Caco-2 (cell line): ENCODE results near the gene GPX4. TPM values are rescaled to one million over a fixed set of nuclear protein-coding genes. Genes with fewer than 3 reads are reported as not detected.

Experiments
- BruUV-seq: library from RNA; stranded (reverse); fragments of 400-500 nt; replicated peaks from 2 replicates; lab custom pipeline; 2021; lab: Mats Ljungman, UMichigan
- CTCF ChIA-PET: fragments of 300-600 bp; sonication (Branson Sonifier 250); formaldehyde crosslinking; loops from one replicate; lab custom pipeline; 2022; ENCODE audit warnings: antibody characterized with exemption; lab: Charles Lee
- POLR2A ChIA-PET: fragments of 300-600 bp; sonication (Branson Sonifier 250); formaldehyde crosslinking; loops from one replicate; lab custom pipeline; 2022; ENCODE audit warnings: antibody characterized with exemption; lab: Charles Lee
- DNase-seq, 2 experiments: peaks; one replicate each; pipeline versions ENCODE4 v3.0.0 to v3.0.0-alpha.2; 2020 to 2022
- H3K27me3 ChIP-seq: replicated peaks from 2 replicates; pipeline ENCODE4 v1.6.0; 2011; ENCODE audit warnings: low read length; ENCODE audit not compliant: control insufficient read depth, insufficient read depth
- H3K36me3 ChIP-seq: 2 replicates; pipeline ENCODE4 v1.5.1; 2011; ENCODE audit warnings: low read length; ENCODE audit not compliant: control insufficient read depth, insufficient read depth
- H3K4me1 ChIP-seq: fragments of 250-450 bp; sonication (Bioruptor Pico); 2 replicates; pipeline ENCODE4 v1.5.1; 2020; ENCODE audit warnings: mild to moderate bottlenecking
- H3K4me3 ChIP-seq: 2 replicates; pipeline ENCODE4 v1.5.1; 2011; ENCODE audit warnings: low read depth, mild to moderate bottlenecking, control low read depth, low read length
- H3K9me3 ChIP-seq: fragments of 250-450 bp; sonication (Bioruptor Pico); 2 replicates; pipeline ENCODE4 v1.5.1; 2020; ENCODE audit warnings: mild to moderate bottlenecking, moderate library complexity
- H3K27ac Mint-ChIP-seq: one replicate; pipeline ENCODE4 v1.8.0; 2022; ENCODE audit warnings: mixed read lengths; ENCODE audit not compliant: unreplicated experiment
- H3K27me3 Mint-ChIP-seq: one replicate; pipeline ENCODE4 v1.8.0; 2022; ENCODE audit warnings: mixed read lengths; ENCODE audit not compliant: insufficient read depth, unreplicated experiment
- H3K36me3 Mint-ChIP-seq: one replicate; pipeline ENCODE4 v1.8.0; 2022; ENCODE audit warnings: mild to moderate bottlenecking, mixed read lengths; ENCODE audit not compliant: insufficient read depth, unreplicated experiment
- H3K4me1 Mint-ChIP-seq: one replicate; pipeline ENCODE4 v1.8.0; 2022; ENCODE audit warnings: low read depth, mixed read lengths; ENCODE audit not compliant: unreplicated experiment
- H3K4me3 Mint-ChIP-seq: one replicate; pipeline ENCODE4 v1.8.0; 2022; ENCODE audit warnings: mild to moderate bottlenecking, moderate library complexity, mixed read lengths; ENCODE audit not compliant: unreplicated experiment
- H3K9me3 Mint-ChIP-seq: one replicate; pipeline ENCODE4 v1.8.0; 2022; ENCODE audit warnings: mixed read lengths; ENCODE audit not compliant: unreplicated experiment
- intact Hi-C: fragments of 100-400 bp; cut with micrococcal nuclease; formaldehyde crosslinking; loops from one replicate; pipeline ENCODE4 v1.10.0; 2022; ENCODE audit not compliant: unreplicated experiment
- total RNA-seq: library from RNA; stranded (reverse); gene quantifications from 2 replicates; pipeline ENCODE4 v1.2.3, GENCODE V29; 2022
- TF ChIP-seq, protein P1 (sequence below), 2 experiments: fragments of 200-600 bp in 1 of 2; IDR thresholded peaks; 1 replicate in 1 of 2; 2 replicates in 1 of 2; pipeline versions ENCODE4 v1.5.1 to v1.8.0; 2011 to 2022; ENCODE audit warnings: antibody characterized with exemption in 1 of 2, control low read depth in 1 of 2, inconsistent platforms in 1 of 2, low read depth in 1 of 2, low read length in 1 of 2, mild to moderate bottlenecking in 1 of 2, moderate library complexity in 1 of 2; ENCODE audit not compliant: insufficient read depth in 1 of 2, severe bottlenecking in 1 of 2, unreplicated experiment in 1 of 2

GPX4 gene
- total RNA-seq, 1 experiment from 2014 or later, result 500 TPM

DNA sequence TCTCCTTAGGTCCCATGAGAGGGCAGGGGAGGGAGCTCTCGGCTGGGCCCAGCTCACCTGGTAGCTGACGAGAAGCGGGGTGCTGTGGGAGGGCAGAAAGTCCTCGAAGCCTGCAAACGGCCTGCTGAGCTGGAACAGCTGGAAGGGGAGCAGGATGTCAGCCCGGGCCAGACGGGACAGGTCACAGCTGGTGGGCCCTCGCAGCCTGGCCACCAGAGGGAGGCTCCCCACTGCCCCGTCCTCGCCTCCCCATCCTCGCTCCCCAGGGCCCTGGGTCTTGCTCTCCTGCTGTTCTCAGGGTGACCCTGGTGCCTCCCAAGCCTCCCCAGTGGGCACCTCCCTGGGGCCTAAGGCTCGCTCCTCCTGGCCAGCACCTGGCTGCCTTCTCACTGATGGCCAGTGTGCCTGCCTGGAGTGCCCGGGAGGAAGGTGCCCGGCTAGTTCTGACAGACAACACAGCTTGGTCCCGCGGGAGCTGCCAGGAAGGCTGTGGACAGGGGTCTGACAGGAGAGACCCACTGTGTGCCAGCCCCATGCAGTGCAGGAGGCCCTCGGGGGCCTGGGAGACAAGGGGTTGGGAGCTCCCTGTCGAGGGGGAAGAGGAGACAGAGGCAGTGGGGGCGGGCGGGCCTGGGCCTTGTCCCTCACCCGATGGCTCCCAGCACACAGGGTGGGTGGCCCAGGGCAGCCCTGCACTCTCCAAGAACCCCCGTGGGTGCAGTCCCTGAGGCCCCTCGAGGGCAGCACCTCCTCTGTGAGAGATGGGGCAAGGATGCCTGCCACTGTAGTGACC, 20.3 kb downstream of the GPX4 start:
- peaks cover 48% of the 10 kb centered on the region for H3K36me3 Mint-ChIP-seq
- Histone ChIP-seq H3K36me3 (no peaks in the 10 kb centered on the region; the same call in 1 of the 2 replicates), H3K4me1 (no peaks in the 10 kb centered on the region), H3K4me3 (no peak overlapping the region), H3K27me3 (no peaks in the 10 kb centered on the region), H3K9me3 (no peaks in the 10 kb centered on the region)
- H3K4me1 Mint-ChIP-seq, result no peaks in the 10 kb centered on the region
- TF ChIP-seq, protein P1, sequence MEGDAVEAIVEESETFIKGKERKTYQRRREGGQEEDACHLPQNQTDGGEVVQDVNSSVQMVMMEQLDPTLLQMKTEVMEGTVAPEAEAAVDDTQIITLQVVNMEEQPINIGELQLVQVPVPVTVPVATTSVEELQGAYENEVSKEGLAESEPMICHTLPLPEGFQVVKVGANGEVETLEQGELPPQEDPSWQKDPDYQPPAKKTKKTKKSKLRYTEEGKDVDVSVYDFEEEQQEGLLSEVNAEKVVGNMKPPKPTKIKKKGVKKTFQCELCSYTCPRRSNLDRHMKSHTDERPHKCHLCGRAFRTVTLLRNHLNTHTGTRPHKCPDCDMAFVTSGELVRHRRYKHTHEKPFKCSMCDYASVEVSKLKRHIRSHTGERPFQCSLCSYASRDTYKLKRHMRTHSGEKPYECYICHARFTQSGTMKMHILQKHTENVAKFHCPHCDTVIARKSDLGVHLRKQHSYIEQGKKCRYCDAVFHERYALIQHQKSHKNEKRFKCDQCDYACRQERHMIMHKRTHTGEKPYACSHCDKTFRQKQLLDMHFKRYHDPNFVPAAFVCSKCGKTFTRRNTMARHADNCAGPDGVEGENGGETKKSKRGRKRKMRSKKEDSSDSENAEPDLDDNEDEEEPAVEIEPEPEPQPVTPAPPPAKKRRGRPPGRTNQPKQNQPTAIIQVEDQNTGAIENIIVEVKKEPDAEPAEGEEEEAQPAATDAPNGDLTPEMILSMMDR (IDR thresholded peaks at IDR 0.05; ENCODE audit: insufficient read depth in 1 of 2, low read depth in 1 of 2, low read length in 1 of 2, severe bottlenecking in 1 of 2, unreplicated experiment in 1 of 2), result no peak
- no peaks in the 10 kb centered on the region for H3K27me3 Mint-ChIP-seq
- intact Hi-C loops, result no loop called here
- H3K9me3 Mint-ChIP-seq, result no peaks in the 10 kb centered on the region
- H3K27ac Mint-ChIP-seq, result no peak overlapping the region
- CTCF ChIA-PET, result no interaction called here
- H3K4me3 Mint-ChIP-seq, result no peak overlapping the region
- POLR2A ChIA-PET, result interaction anchor here (0.5 kb wide), 1 partner anchor 20 kb away, joined by 3 read pairs; the partner anchor contains the start of gene GPX4
- DNase-seq, result no peak
- no TSS peak for BruUV-seq

DNA sequence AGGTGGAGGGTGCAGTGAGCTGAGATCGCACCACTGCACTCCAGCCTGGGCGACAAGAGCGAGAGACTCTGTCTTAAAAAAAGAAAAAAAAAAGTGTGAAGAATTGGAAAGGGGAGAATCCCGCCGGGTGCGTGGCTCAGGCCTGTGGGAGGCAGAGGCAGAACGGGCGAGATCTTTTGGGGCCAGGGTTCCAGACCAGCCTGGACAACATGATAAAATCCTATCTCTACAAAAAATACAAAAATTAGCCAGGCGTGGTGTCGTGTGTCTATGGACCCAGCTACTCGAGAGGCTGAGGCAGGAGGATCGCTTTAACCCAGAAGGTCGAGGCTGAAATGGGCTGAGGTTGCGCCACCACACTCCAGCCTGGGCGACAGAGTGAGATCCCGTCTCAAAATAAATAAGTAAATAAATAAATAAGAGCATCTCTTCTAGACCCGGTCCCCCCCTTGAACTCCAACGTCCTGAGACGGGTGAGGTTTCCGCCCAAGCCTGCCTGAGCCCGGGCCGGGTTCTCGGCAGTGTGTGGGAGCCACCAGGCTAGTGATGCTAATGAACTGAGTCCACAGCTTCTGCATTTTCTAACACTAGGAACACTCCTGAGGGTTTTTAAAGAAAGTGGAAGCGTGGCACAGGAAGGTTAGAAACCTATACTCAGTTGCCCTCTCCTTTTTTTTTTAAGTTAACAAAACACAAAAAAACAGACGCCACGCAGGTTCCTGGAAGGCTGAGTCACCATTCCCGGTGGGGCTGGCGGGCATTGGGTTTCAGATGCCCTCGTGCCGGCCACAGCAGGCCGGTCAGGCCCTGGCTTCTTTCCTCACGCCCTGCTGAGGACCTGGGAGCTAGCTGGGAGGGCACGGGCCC, 22.0 kb downstream of the GPX4 start:
- ChIA-PET CTCF (interaction anchor here (0.7 kb wide), 2 partner anchors 12 to 33 kb away, joined by 4 to 5 read pairs; no protein-coding TSS in a partner anchor), POLR2A (no interaction called here)
- H3K4me1 Mint-ChIP-seq, result no peaks in the 10 kb centered on the region
- no peaks in the 10 kb centered on the region for H3K9me3 Mint-ChIP-seq
- intact Hi-C loops, result no loop called here
- Histone ChIP-seq H3K4me1 (no peaks in the 10 kb centered on the region), H3K36me3 (no peaks in the 10 kb centered on the region; the same call in 1 of the 2 replicates), H3K27me3 (no peaks in the 10 kb centered on the region), H3K9me3 (no peaks in the 10 kb centered on the region), H3K4me3 (no peak overlapping the region)
- TF ChIP-seq, protein P1 (IDR thresholded peaks at IDR 0.05; ENCODE audit: insufficient read depth in 1 of 2, low read depth in 1 of 2, low read length in 1 of 2, severe bottlenecking in 1 of 2, unreplicated experiment in 1 of 2), result no peak
- H3K36me3 Mint-ChIP-seq, result peaks cover 41% of the 10 kb centered on the region
- no TSS peak for BruUV-seq
- no peak overlapping the region for H3K27ac Mint-ChIP-seq
- H3K4me3 Mint-ChIP-seq, result no peak overlapping the region
- no peak for DNase-seq
- no peaks in the 10 kb centered on the region for H3K27me3 Mint-ChIP-seq

DNA sequence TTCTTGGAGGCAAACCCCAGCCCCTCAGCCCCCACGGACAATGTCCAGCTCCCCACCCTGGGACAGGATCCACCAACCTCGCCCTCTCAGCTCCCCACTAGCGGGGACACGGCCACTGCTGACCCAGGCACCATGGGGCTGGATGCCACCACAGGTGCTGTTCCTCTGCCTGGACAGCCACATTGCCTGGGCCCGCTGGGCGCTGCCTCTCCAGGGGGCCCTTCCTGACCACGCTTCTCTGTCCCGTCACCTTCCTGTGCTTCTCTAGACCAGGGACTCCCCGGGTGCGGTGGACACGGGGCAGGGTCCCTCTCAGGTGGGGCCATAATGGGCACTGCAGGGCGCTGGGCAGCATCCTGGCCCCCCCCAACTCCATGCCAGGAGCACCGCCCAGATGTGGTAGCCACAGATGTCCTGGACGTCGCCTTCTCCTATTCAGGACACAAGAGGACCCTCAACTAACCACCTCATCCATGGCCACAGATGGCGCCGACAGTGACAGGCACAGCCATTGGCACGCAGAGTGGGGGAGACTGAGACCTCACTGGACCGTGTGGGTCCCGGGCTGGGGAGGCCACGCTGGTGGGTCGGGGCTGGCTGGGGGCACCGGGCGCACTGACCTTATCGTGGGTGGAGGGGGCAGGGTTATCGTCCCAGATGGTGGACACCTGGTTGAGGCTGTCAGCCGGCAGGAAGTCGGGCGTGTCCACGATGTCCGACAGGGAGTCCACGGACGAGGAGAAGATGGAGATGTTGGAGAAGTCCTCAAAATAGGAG, 23.4 kb downstream of the GPX4 start:
- BruUV-seq, result no TSS peak
- Mint-ChIP-seq H3K9me3 (no peaks in the 10 kb centered on the region), H3K4me1 (no peaks in the 10 kb centered on the region), H3K4me3 (no peak overlapping the region), H3K27ac (no peak overlapping the region), H3K27me3 (no peaks in the 10 kb centered on the region), H3K36me3 (peaks cover 31% of the 10 kb centered on the region)
- ChIA-PET POLR2A (no interaction called here), CTCF (no interaction called here)
- TF ChIP-seq, protein P1 (IDR thresholded peaks at IDR 0.05; ENCODE audit: insufficient read depth in 1 of 2, low read depth in 1 of 2, low read length in 1 of 2, severe bottlenecking in 1 of 2, unreplicated experiment in 1 of 2), result no peak
- H3K4me3 ChIP-seq, result no peak overlapping the region
- H3K4me1 ChIP-seq, result no peaks in the 10 kb centered on the region
- no peak for DNase-seq
- H3K36me3 ChIP-seq, result no peaks in the 10 kb centered on the region; the same call in 1 of the 2 replicates
- no peaks in the 10 kb centered on the region for H3K9me3 ChIP-seq
- intact Hi-C loops, result no loop called here
- no peaks in the 10 kb centered on the region for H3K27me3 ChIP-seq
